GM18520 (cell line): ENCODE results near the gene S100Z.
"Not testable (repeated sequence)": the region's sequence is repeated elsewhere in the genome, so short reads cannot be mapped to it uniquely, and the experiment has no call there.

ENCODE experiments used
- ATAC-seq: cut with Tn5 transposase; IDR thresholded peaks from one replicate; pipeline ENCODE4 v1.9.1; 2021; ENCODE audit not compliant: unreplicated experiment

S100Z gene

GRCh38 chr5:76945238-76945637 lies 95.4 kb downstream of the S100Z start:
- not testable (repeated sequence) for ATAC-seq

GRCh38 chr5:76946090-76946489 lies 96.3 kb downstream of the S100Z start:
- no peak for ATAC-seq

- no peak for ATAC-seq
Observed at GRCh38 chr5:76947082-76947503, 97.3 kb downstream of the S100Z start.

- no peak for ATAC-seq
Observed at GRCh38 chr5:76952795-76953536, 103.2 kb downstream of the S100Z start, which contains the start of gene CRHBP. TSS of gene CRHBP (plus strand) at chr5:76953045. CDS start at chr5:76953135, 90 bp downstream.

- no peak for ATAC-seq
Observed at GRCh38 chr5:76953551-76954382, 104.0 kb downstream of the S100Z start.

- ATAC-seq, result no peak
Observed at GRCh38 chr5:76954383-76954763, 104.6 kb downstream of the S100Z start.

GRCh38 chr5:76956033-76956432 lies 106.2 kb downstream of the S100Z start:
- ATAC-seq, result no peak

- ATAC-seq, result no peak
Observed at GRCh38 chr5:76958991-76959767, 109.4 kb downstream of the S100Z start.

- ATAC-seq, result peak; percentile 85
Observed at GRCh38 chr5:76960004-76960625, 110.3 kb downstream of the S100Z start.

- ATAC-seq, result no peak
Observed at GRCh38 chr5:76964060-76964459, 114.2 kb downstream of the S100Z start.
